Measurements from ENCODE around the gene BEST3.

DNA sequence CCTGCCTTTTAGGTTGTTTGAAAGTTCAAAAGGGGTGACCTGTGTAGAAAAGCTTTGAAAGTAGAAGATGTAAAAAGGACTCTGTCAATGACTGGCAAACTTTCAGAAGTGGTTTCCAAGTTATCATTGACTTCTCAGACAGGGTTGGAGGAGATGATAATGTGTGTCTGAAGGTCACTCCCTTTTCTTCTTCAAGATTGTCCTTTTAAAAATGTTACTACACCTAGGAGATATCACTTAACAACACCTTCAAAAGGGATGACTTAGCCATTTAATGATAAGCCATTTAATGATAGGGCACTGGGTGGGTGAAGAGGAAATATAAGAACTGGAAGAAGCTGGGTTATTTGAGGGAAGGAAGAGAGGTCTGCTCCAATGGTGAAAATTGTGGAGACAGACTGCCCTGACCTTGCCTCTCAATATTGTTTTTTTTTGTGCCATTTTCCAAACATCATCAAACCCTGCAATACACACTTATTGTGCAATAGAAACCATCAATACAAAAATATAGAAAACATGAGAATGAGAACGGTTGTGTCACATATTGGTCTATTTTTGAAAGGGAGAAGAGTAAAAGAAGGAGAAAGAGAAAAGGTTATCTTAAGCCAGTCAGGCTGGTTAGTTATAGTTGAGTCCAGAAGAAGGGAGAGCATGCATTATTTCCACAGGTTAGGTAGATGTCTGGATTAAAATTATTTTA is 38.8 kb downstream of the BEST3 start:
- no peak for TF ChIP-seq CTCF (conservative IDR thresholded peaks at IDR 0.05 in 1 of 2, IDR thresholded peaks at IDR 0.05 in 1 of 2; ENCODE audit: low read depth in 1 of 2, low read length in 2 of 2)
- TF ChIP-seq EZH2 (IDR thresholded peaks at IDR 0.05; ENCODE audit: low read length, missing control alignments) = no peak

Data from fibroblast of lung (primary cell).